Cardiac septum (tissue), 1 donor: ENCODE measurements around the gene TMEM232. TPM values are rescaled to one million over a fixed set of nuclear protein-coding genes. Genes with fewer than 3 reads are reported as not detected.
"Not testable (repeated sequence)": the region's sequence is repeated elsewhere in the genome, so short reads cannot be mapped to it uniquely, and the experiment has no call there.

Source experiments
- DNase-seq: peaks from one replicate; pipeline ENCODE4 v3.0.0-alpha.2; 2020; ENCODE audit warnings: low spot score
- intact Hi-C: fragments of 100-400 bp; cut with DNase I; formaldehyde crosslinking; loops from one replicate; pipeline ENCODE4 v1.14.0; 2022
- long read RNA-seq: library from polyadenylated mRNA; unstranded; transcript quantifications from one replicate; pipeline ENCODE4 v2.0.0, GENCODE V29; 2021
- total RNA-seq: library from RNA; stranded (reverse); fragmentation: NEBNext Ultra II Directional; extraction: Animal tissue kit (Norgen Biotek cat#: 25700); gene quantifications from one replicate; pipeline ENCODE4 v1.2.1, GENCODE V29; 2021
- donor health status: DM: no; HTN: no; CAD: no.

The TMEM232 gene
- 1.7 TPM for total RNA-seq
- long read RNA-seq, partial matches to known transcripts = 0 of 1 reads
- long read RNA-seq, other reads (novel, unspliced or antisense) = 1 of 1 reads

- DNase-seq = peak; percentile 81
Observed at GRCh38 chr5:110726249-110727024, at the start of gene TMEM232. TMEM232 (minus strand) TSS chr5:110726671; CDS start chr5:110667352, 59,319 bp downstream.

GRCh38 chr5:110770286-110770685 lies 43.8 kb upstream of the TMEM232 start:
- no peak for DNase-seq
- intact Hi-C loops = no loop called here

More at GRCh38 chr5:110726249-110727024, at the start of gene TMEM232:
- intact Hi-C loops = no loop called here

GRCh38 chr5:110769000-110769681 lies 42.7 kb upstream of the TMEM232 start:
- DNase-seq = no peak
- intact Hi-C loops = no loop called here

- intact Hi-C loops = no loop called here
- no peak for DNase-seq
Observed at GRCh38 chr5:110768138-110768860, 41.8 kb upstream of the TMEM232 start.

- intact Hi-C loops = no loop called here
- no peak for DNase-seq
Observed at GRCh38 chr5:110760158-110760557, 33.7 kb upstream of the TMEM232 start.

- DNase-seq = no peak
Observed at GRCh38 chr5:110757118-110757729, 30.8 kb upstream of the TMEM232 start.

GRCh38 chr5:110754181-110754580 lies 27.7 kb upstream of the TMEM232 start:
- intact Hi-C loops = no loop called here
- DNase-seq = no peak

More at GRCh38 chr5:110757118-110757729, 30.8 kb upstream of the TMEM232 start:
- intact Hi-C loops = loop anchor here (5.0 kb wide), 1 partner anchor 310 kb away; no protein-coding TSS in a partner anchor

- DNase-seq = no peak
- intact Hi-C loops = no loop called here
Observed at GRCh38 chr5:110753600-110753999, 27.1 kb upstream of the TMEM232 start.

GRCh38 chr5:110752953-110753352 lies 26.5 kb upstream of the TMEM232 start:
- DNase-seq = no peak
- intact Hi-C loops = no loop called here

- no peak for DNase-seq
- intact Hi-C loops = no loop called here
Observed at GRCh38 chr5:110751902-110752762, 25.7 kb upstream of the TMEM232 start.

- peak; percentile 91 for DNase-seq
- intact Hi-C loops = loop anchor here (5.0 kb wide), 1 partner anchor 353 kb away; the partner anchor contains the start of gene WDR36
Observed at GRCh38 chr5:110738812-110739651, 12.6 kb upstream of the TMEM232 start, which contains the start of gene SLC25A46. SLC25A46 (plus strand) TSS chr5:110739007; CDS start chr5:110739120, 113 bp downstream.

GRCh38 chr5:110738503-110738811 lies 12.0 kb upstream of the TMEM232 start:
- DNase-seq = no peak
- intact Hi-C loops = loop anchor here (5.0 kb wide), 1 partner anchor 354 kb away; the partner anchor contains the start of gene WDR36

GRCh38 chr5:110736753-110737152 lies 10.3 kb upstream of the TMEM232 start:
- intact Hi-C loops = loop anchor here (5.0 kb wide), 1 partner anchor 356 kb away; the partner anchor contains the start of gene WDR36
- no peak for DNase-seq

GRCh38 chr5:110735556-110735955 lies 9.1 kb upstream of the TMEM232 start:
- DNase-seq = no peak
- intact Hi-C loops = loop anchor here (5.0 kb wide), 1 partner anchor 357 kb away; the partner anchor contains the start of gene WDR36

- DNase-seq = no peak
- intact Hi-C loops = no loop called here
Observed at GRCh38 chr5:110734101-110734500, 7.6 kb upstream of the TMEM232 start.

- intact Hi-C loops = not testable (repeated sequence)
Observed at GRCh38 chr5:110731499-110731898, 5.0 kb upstream of the TMEM232 start.

GRCh38 chr5:110727025-110727314 lies 499 bp upstream of the TMEM232 start:
- DNase-seq = no peak
- intact Hi-C loops = no loop called here

More at GRCh38 chr5:110731499-110731898, 5.0 kb upstream of the TMEM232 start:
- DNase-seq = not testable (repeated sequence)

- no peak for DNase-seq
- intact Hi-C loops = no loop called here
Observed at GRCh38 chr5:110718311-110718710, 8.2 kb downstream of the TMEM232 start.
